Colonic mucosa (tissue), 4 donors: Measurements from ENCODE around the gene GNAL. TPM values are rescaled to one million over a fixed set of nuclear protein-coding genes. Genes with fewer than 3 reads are reported as not detected.

Experiments used
- DNase-seq: peaks from one replicate; pipeline ENCODE4 v3.0.0-alpha.2; 2020
- H3K27ac ChIP-seq: fragments of 200-600 bp; one replicate; pipeline ENCODE4 v1.8.0; 2021
- H3K27me3 ChIP-seq: fragments of 200-600 bp; one replicate; pipeline ENCODE4 v1.8.0; 2021
- H3K36me3 ChIP-seq: fragments of 200-600 bp; one replicate; pipeline ENCODE4 v1.8.0; 2021
- H3K4me1 ChIP-seq: fragments of 200-600 bp; one replicate; pipeline ENCODE4 v1.8.0; 2021; ENCODE audit warnings: mild to moderate bottlenecking
- H3K4me3 ChIP-seq: fragments of 200-600 bp; one replicate; pipeline ENCODE4 v1.8.0; 2021
- H3K9ac ChIP-seq, 2 donors: one replicate each; pipeline ENCODE4 v1.7.0; 2013; ENCODE audit warnings: control low read depth in 2 of 2, low read depth in 2 of 2, low read length in 2 of 2
- H3K9me3 ChIP-seq: fragments of 200-600 bp; one replicate; pipeline ENCODE4 v1.8.0; 2021
- CTCF ChIP-seq: fragments of 200-600 bp; IDR thresholded peaks from one replicate; pipeline ENCODE4 v1.8.0; 2022; ENCODE audit warnings: antibody characterized with exemption, mild to moderate bottlenecking
- intact Hi-C: fragments of 100-400 bp; cut with DNase I; formaldehyde crosslinking; loops from one replicate; pipeline ENCODE4 v1.14.1; 2022
- total RNA-seq, 2 donors: library from RNA; stranded (reverse); fragmentation: NEBNext Ultra II Directional in 1 of 2; extraction: Animal tissue kit (Norgen Biotek cat#: 25700) in 1 of 2; gene quantifications; one replicate each; pipeline ENCODE4 v1.2.1, GENCODE V29; 2021
- donor health status: healthy.
- donor health status: DM: no; HTN: no; CAD: no.
- donor health status: DM: no; HTN: no; CAD: no.

The GNAL gene
- total RNA-seq, 2 donors from 2014 or later: 2.0 to 2.6 TPM

- no peak for TF ChIP-seq CTCF
- Histone ChIP-seq H3K9me3 (no peaks in the 10 kb centered on the region), H3K36me3 (no peaks in the 10 kb centered on the region), H3K4me1 (no peaks in the 10 kb centered on the region), H3K27me3 (no peaks in the 10 kb centered on the region), H3K4me3 (no peak overlapping the region), H3K27ac (no peak overlapping the region), H3K9ac (no peak overlapping the region)
- intact Hi-C loops: no loop called here
- DNase-seq: no peak
Measured at GRCh38 chr18:11866764-11867163, 177.7 kb downstream of the GNAL start.

- Histone ChIP-seq H3K9me3 (no peaks in the 10 kb centered on the region), H3K4me3 (no peak overlapping the region), H3K9ac (no peak overlapping the region), H3K36me3 (no peaks in the 10 kb centered on the region), H3K27me3 (no peaks in the 10 kb centered on the region), H3K4me1 (no peaks in the 10 kb centered on the region), H3K27ac (no peak overlapping the region)
- intact Hi-C loops: no loop called here
- DNase-seq: no peak
- no peak for TF ChIP-seq CTCF
Measured at GRCh38 chr18:11868230-11868629, 179.2 kb downstream of the GNAL start.

- DNase-seq: no peak
- Histone ChIP-seq H3K4me1 (no peaks in the 10 kb centered on the region), H3K36me3 (no peaks in the 10 kb centered on the region), H3K27me3 (no peaks in the 10 kb centered on the region), H3K27ac (no peak overlapping the region), H3K9me3 (no peaks in the 10 kb centered on the region), H3K9ac (no peak overlapping the region), H3K4me3 (no peak overlapping the region)
- no peak for TF ChIP-seq CTCF
- intact Hi-C loops: no loop called here
Measured at GRCh38 chr18:11871501-11871900, 182.4 kb downstream of the GNAL start.

- DNase-seq: no peak
- no peak overlapping the region for H3K27ac ChIP-seq
- no peaks in the 10 kb centered on the region for H3K4me1 ChIP-seq
- H3K9me3 ChIP-seq: no peaks in the 10 kb centered on the region
- no peak overlapping the region for H3K4me3 ChIP-seq
- no peak overlapping the region for H3K9ac ChIP-seq
- peak; percentile 45 for TF ChIP-seq CTCF
- intact Hi-C loops: loop anchor here (2.0 kb wide), 1 partner anchor 140 kb away; no protein-coding TSS in a partner anchor
- no peaks in the 10 kb centered on the region for H3K36me3 ChIP-seq
- H3K27me3 ChIP-seq: no peaks in the 10 kb centered on the region
Measured at GRCh38 chr18:11872479-11873136, 183.5 kb downstream of the GNAL start.

- Histone ChIP-seq H3K36me3 (no peaks in the 10 kb centered on the region), H3K4me1 (no peaks in the 10 kb centered on the region), H3K27me3 (no peaks in the 10 kb centered on the region), H3K9me3 (no peaks in the 10 kb centered on the region), H3K27ac (no peak overlapping the region), H3K9ac (no peak overlapping the region), H3K4me3 (no peak overlapping the region)
- TF ChIP-seq CTCF: no peak
- intact Hi-C loops: loop anchor here (2.0 kb wide), 1 partner anchor 141 kb away; no protein-coding TSS in a partner anchor
- no peak for DNase-seq
Measured at GRCh38 chr18:11873670-11874340, 184.7 kb downstream of the GNAL start.
